GM19035 (cell line): ENCODE data around the gene DBT.
"Not testable (repeated sequence)": the region's sequence is repeated elsewhere in the genome, so short reads cannot be mapped to it uniquely, and the experiment has no call there.

Experiments used
- ATAC-seq: cut with Tn5 transposase; IDR thresholded peaks from one replicate; pipeline ENCODE4 v1.9.1; 2021; ENCODE audit not compliant: unreplicated experiment

The DBT gene

GRCh38 chr1:100252901-100253300 lies 3.3 kb upstream of the DBT start:
- no peak for ATAC-seq

- ATAC-seq, result no peak
Measured at GRCh38 chr1:100250807-100251206, 1.2 kb upstream of the DBT start.

DNA sequence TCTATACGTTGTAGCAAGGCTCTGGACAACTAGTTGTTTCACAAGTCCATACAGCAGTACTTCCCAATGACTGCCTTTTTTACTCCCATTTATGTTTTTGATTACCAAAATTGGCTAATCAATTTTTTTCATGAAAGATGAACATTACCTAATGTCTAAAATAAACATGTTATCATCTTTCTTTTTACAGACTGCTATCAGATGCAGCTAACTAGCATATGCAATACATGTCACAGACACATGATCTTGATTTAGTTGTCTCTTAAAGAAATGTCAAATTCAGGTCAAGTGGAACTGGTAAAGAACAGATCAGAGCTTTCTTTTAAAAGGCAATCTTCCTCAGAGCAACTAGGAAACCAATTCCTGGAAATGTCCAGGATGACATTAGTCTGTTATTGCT lies 630 bp upstream of the DBT start:
- no peak for ATAC-seq

DNA sequence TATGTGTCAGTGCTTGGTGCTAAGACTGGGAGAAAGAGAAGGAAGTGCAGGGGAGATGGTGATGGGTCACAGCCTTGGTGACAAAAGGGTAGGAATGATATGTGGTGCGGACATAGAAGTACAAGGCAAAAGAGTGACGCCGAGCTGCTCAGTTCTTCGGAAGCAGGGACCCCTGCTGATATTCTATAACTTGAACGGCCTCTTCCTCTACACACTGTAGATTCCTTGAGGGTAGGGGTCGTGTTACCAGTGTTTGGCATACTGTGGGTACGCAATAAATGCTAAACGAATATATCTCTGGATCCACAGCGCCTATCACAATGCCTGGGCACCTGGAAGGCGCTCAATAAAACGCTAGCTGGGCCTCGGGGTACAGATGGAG lies 488 bp downstream of the DBT start:
- ATAC-seq, result no peak

DNA sequence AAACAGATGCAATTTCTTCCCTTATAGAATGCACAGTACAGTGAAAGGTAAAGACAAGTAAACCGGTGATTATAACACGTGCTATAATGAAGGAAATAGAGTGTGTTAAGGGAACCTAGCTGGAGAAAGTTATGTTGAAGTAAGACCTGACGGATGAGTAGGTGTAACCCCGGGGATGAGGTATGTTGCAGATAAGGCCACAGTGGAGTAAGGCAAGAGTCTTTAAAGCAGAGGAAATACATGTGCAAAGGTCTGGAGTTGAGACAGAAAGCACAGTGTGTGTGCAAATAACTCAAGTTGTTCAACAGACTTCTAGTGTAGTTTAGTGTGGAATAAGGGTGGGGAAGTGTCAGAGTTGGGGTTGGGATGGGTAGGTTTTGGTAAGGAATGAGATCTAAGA lies 2.9 kb downstream of the DBT start:
- ATAC-seq, result no peak

DNA sequence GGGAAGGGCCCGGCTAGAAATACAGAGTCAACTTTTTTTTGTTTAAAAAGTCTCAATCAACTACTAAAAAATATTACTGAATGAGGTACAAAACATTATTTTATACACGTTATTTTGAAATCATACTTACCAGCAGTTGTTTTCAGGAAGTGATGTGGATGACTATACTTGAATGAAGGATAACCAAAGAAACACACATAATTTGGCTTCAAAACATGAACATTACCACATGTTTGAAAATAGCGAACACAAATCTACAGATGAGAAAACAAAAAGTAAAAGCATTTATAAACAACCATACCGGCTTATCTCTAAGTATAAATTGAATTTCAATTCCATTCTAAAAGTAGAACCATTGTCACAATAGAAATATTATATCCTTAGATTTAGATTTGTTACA lies 9.0 kb downstream of the DBT start:
- ATAC-seq, result no peak

DNA sequence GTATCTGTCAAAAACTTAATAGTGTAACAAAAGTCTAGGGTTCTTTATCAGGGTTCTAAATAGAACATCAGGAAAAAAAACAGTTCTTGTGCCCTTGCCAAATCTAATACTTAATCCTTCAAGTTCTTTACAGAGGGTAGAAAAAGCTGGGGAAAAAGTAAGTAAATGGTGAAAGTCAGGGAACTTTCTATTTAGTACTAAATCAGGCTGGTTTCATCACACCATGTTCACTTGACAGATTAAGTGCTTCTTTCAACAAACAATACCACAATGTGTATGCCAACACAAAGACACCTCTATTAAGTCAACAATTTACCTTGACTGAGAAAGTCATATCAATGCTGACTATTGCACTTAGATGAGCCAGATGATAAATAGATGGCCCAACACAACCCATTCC lies 9.7 kb downstream of the DBT start:
- ATAC-seq, result no peak

- no peak for ATAC-seq
Measured at GRCh38 chr1:100237091-100237490, 12.5 kb downstream of the DBT start.

GRCh38 chr1:100234432-100234831 lies 15.2 kb downstream of the DBT start:
- ATAC-seq, result no peak

DNA sequence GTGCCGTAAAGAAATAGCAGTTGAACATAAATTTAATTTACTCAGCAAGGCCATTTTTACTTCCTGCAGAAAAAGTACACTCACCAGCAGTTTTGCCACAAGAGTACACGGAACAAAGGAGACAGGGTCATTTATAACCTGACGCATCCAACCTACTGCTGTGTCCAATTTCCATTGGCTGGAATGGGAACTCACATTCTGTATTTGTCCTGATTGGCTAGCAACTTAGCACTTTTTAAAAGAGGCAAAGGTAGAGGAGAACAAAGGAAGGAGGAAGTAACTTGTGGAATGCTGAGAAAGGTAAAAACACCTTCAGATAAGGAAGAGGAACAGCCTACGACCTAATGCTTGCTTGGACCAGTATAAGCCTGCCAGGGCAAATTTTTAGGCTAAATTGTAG lies 16.1 kb downstream of the DBT start:
- not testable (repeated sequence) for ATAC-seq

DNA sequence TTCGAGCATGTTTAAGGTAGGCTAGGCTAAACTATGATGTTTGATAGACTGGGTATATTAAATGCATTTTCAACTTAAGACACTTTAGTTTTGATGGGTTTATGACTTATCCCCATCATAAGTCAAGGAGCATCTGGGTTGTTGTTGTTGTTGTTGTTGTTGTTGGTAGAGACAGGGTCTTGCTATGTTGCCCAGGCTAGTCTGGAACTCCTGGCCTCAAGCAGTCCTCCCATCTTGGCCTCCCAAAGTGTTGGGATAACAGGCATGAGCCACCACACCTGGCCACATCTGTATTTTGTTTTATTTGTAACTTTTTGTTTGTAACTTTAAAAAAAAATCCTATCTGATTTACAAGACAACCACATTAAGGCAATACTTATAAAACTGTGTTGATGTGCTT lies 17.5 kb downstream of the DBT start:
- ATAC-seq, result no peak

- ATAC-seq, result no peak
Measured at GRCh38 chr1:100231721-100232120, 17.9 kb downstream of the DBT start.

GRCh38 chr1:100230765-100231164 lies 18.9 kb downstream of the DBT start:
- ATAC-seq, result no peak

DNA sequence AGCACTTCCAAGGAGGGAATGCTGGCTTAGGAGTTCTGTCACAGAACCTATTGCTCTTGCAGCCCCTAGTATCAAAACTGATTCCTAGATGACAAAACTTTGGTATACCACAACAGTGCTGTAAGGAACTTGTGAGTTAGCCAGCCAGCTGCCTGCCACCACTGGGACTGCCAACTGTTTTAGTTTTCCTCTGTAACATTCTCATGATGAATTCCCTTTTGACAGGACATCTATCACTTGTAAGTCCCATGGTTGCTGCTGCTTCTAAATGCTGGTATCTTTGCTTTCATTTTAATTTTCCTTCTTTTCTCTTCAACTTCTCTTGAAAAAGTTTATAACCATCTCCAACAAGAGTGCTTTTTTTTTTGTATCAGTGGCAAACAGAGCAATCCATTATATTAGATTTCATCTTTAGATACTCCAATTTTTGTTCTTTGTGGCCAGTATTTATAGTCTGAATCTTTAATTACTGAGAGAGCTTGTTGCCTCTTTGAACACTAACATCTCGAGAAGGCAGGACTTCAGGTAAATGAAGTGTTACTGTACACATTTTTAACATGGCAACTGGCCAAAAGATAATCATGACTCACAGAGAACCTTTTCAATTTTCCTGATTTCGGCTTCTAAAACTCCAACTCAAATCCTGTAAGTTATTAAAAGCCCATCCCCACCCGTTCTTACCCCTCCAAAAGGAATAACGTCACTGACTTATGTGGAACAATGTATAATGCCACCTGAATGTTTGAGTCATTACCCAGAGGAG lies 19.8 kb downstream of the DBT start:
- no peak for ATAC-seq

- ATAC-seq, result no peak
Measured at GRCh38 chr1:100222428-100222827, 27.2 kb downstream of the DBT start.

DNA sequence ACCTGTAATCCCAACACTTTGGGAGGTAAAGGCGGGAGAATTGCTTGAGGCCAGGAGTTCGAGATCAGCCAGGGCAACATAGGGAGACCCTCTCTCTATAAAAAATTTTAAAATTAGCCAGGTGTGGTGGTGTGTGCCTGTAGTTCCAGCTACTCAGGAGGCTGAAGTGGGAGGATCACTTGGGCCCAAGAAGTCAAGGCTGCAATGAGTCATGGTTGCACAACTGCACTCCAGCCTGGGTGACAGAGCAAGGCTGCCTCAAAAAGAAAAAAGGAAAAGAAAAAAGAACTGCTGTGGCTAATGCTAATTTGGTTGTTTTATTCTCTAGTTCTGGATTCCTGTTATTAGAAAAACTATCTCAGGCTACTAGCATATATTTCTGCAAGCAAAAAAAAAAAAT lies 29.8 kb downstream of the DBT start:
- no peak for ATAC-seq

- no peak for ATAC-seq
Measured at GRCh38 chr1:100219457-100219856, 30.2 kb downstream of the DBT start.

- ATAC-seq, result no peak
Measured at GRCh38 chr1:100217834-100218233, 31.8 kb downstream of the DBT start.

GRCh38 chr1:100215101-100215500 lies 34.5 kb downstream of the DBT start:
- ATAC-seq, result no peak

DNA sequence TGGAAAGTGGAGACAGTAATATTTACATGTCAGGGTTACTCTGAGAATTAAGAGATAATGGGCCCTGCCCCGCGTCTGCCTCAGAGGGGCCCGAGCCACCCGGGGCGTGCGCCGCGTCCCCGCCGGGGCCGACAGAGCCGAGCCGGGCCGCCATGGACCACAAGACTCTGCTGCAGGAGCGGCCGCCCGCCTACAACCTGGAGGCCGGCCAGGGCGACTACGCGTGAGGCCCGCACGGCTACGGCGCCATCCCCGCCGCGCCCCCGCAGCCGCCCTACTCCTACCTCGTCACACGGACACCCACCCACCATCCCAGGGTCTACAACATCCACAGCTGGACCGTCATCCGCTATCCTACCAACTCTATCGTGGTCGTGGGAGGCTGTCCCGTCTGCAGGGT lies 36.5 kb downstream of the DBT start:
- no peak for ATAC-seq

GRCh38 chr1:100206301-100206700 lies 43.3 kb downstream of the DBT start:
- no peak for ATAC-seq

- not testable (repeated sequence) for ATAC-seq
Measured at GRCh38 chr1:100205593-100205992, 44.0 kb downstream of the DBT start.

- ATAC-seq, result not testable (repeated sequence)
Measured at GRCh38 chr1:100205103-100205502, 44.5 kb downstream of the DBT start.
